CD4-positive, CD25-positive, alpha-beta regulatory T cell (primary cell): Measurements from ENCODE around the gene EPB41L2. TPM values are rescaled to one million over a fixed set of nuclear protein-coding genes. Genes with fewer than 3 reads are reported as not detected.

Experiments
- ATAC-seq, 2 donors: fragments of 150-1000 bp; cut with Tn5 transposase; one replicate each; pipeline ENCODE4 v1.10.0; 2021; ENCODE audit warnings: low read depth in 2 of 2, moderate number of reproducible peaks in 2 of 2, moderate library complexity in 1 of 2
- DNase-seq, 3 donors: peaks; one replicate each; pipeline versions ENCODE4 v3.0.0 to v3.0.0-alpha.2; 2012 to 2022; ENCODE audit warnings: mixed read lengths in 1 of 3
- H3K27ac ChIP-seq: one replicate; pipeline ENCODE4 v1.7.0; 2013; ENCODE audit warnings: mild to moderate bottlenecking, low read length; ENCODE audit not compliant: insufficient read depth, poor library complexity, severe bottlenecking
- H3K27me3 ChIP-seq: one replicate; pipeline ENCODE4 v1.7.0; 2013; ENCODE audit warnings: low read length; ENCODE audit not compliant: control insufficient read depth, insufficient read depth
- H3K36me3 ChIP-seq: one replicate; pipeline ENCODE4 v1.7.0; 2013; ENCODE audit warnings: mild to moderate bottlenecking, low read length, moderate library complexity; ENCODE audit not compliant: control insufficient read depth, insufficient read depth
- H3K4me1 ChIP-seq: 2 replicates; pipeline ENCODE4 v1.7.0; 2013; ENCODE audit warnings: mild to moderate bottlenecking, low read length; ENCODE audit not compliant: insufficient read depth, control insufficient read depth, poor library complexity, severe bottlenecking
- H3K4me3 ChIP-seq: one replicate; pipeline ENCODE4 v1.7.0; 2013; ENCODE audit warnings: low read depth, mild to moderate bottlenecking, low read length, moderate library complexity
- H3K9me3 ChIP-seq, 2 experiments: 1 replicate in 1 of 2; 2 replicates in 1 of 2; pipeline ENCODE4 v1.7.0; 2013; ENCODE audit warnings: low read length in 2 of 2, mild to moderate bottlenecking in 1 of 2, moderate library complexity in 1 of 2; ENCODE audit not compliant: control insufficient read depth in 2 of 2
- H3K27ac Mint-ChIP-seq, 3 donors: one replicate each; pipeline ENCODE4 v1.8.0; 2020 to 2022; ENCODE audit warnings: mild to moderate bottlenecking in 3 of 3, mixed read lengths in 3 of 3, moderate library complexity in 2 of 3
- H3K27me3 Mint-ChIP-seq: one replicate; pipeline ENCODE4 v1.8.0; 2022; ENCODE audit warnings: mild to moderate bottlenecking, mixed read lengths
- H3K36me3 Mint-ChIP-seq: one replicate; pipeline ENCODE4 v1.8.0; 2020; ENCODE audit warnings: mixed read lengths
- H3K4me1 Mint-ChIP-seq, 4 donors: one replicate each; pipeline ENCODE4 v1.8.0; 2020 to 2022; ENCODE audit warnings: mixed read lengths in 4 of 4, mild to moderate bottlenecking in 1 of 4
- H3K4me3 Mint-ChIP-seq, 4 donors: one replicate each; pipeline ENCODE4 v1.8.0; 2020 to 2022; ENCODE audit warnings: mild to moderate bottlenecking in 4 of 4, mixed read lengths in 4 of 4, moderate library complexity in 3 of 4
- H3K9me3 Mint-ChIP-seq, 7 donors: one replicate each; pipeline ENCODE4 v1.8.0; 2020 to 2022; ENCODE audit warnings: mixed read lengths in 7 of 7, mild to moderate bottlenecking in 3 of 7, moderate library complexity in 2 of 7
- polyA plus RNA-seq, 4 donors: library from polyadenylated mRNA; unstranded; fragments of 300-500 nt; fragmentation: Illumina TruSeq; gene quantifications; one replicate each; pipeline ENCODE4 v1.2.3, GENCODE V29; 2021
- total RNA-seq: library from RNA; stranded (reverse); gene quantifications from one replicate; pipeline ENCODE4 v1.2.3, GENCODE V29; 2022

Gene EPB41L2
- total and polyA plus RNA-seq, 5 donors from 2014 or later, result 3.3 to 13.6 (median 3.8) TPM

GRCh38 chr6:131002661-131002980 lies 60.4 kb downstream of the EPB41L2 start:
- Histone ChIP-seq H3K27ac (no peak overlapping the region), H3K36me3 (no peaks in the 10 kb centered on the region), H3K4me1 (no peaks in the 10 kb centered on the region), H3K9me3 (peaks cover 5 to 7% of the 10 kb centered on the region in 2 experiments), H3K27me3 (no peaks in the 10 kb centered on the region), H3K4me3 (no peak overlapping the region)
- no peak overlapping the region for H3K27ac Mint-ChIP-seq
- DNase-seq (no peak), ATAC-seq (no peak)
- H3K4me3 Mint-ChIP-seq, result no peak overlapping the region
- H3K27me3 Mint-ChIP-seq, result no peaks in the 10 kb centered on the region
- peaks cover 5% of the 10 kb centered on the region for H3K36me3 Mint-ChIP-seq
- H3K9me3 Mint-ChIP-seq, result peaks cover 2 to 11% (median 9%) of the 10 kb centered on the region in 7 donors
- H3K4me1 Mint-ChIP-seq, result peaks cover 0 to 6% (median 0%) of the 10 kb centered on the region in 4 donors

GRCh38 chr6:131001945-131002660 lies 60.9 kb downstream of the EPB41L2 start:
- ATAC-seq (no peak), DNase-seq (no peak)
- Mint-ChIP-seq H3K36me3 (no peaks in the 10 kb centered on the region), H3K27ac (no peak overlapping the region), H3K4me1 (peaks cover 0 to 8% (median 0%) of the 10 kb centered on the region in 4 donors), H3K9me3 (peaks cover under 1 to 6% (median 5%) of the 10 kb centered on the region in 7 donors), H3K4me3 (no peak overlapping the region), H3K27me3 (no peaks in the 10 kb centered on the region)
- no peaks in the 10 kb centered on the region for H3K36me3 ChIP-seq
- no peak overlapping the region for H3K4me3 ChIP-seq
- H3K9me3 ChIP-seq, result peaks cover 2% of the 10 kb centered on the region in 2 experiments
- no peak overlapping the region for H3K27ac ChIP-seq
- H3K4me1 ChIP-seq, result no peaks in the 10 kb centered on the region
- no peaks in the 10 kb centered on the region for H3K27me3 ChIP-seq

- Mint-ChIP-seq H3K27me3 (no peaks in the 10 kb centered on the region), H3K4me3 (no peak overlapping the region), H3K4me1 (peaks cover 0 to 8% (median 0%) of the 10 kb centered on the region in 4 donors), H3K36me3 (no peaks in the 10 kb centered on the region), H3K27ac (no peak overlapping the region), H3K9me3 (peaks cover 0 to 3% (median 0%) of the 10 kb centered on the region in 7 donors)
- Histone ChIP-seq H3K36me3 (no peaks in the 10 kb centered on the region), H3K4me1 (no peaks in the 10 kb centered on the region), H3K27me3 (no peaks in the 10 kb centered on the region), H3K4me3 (no peak overlapping the region), H3K9me3 (no peaks in the 10 kb centered on the region), H3K27ac (no peak overlapping the region)
- DNase-seq (no peak), ATAC-seq (no peak)
These were observed 61.8 kb downstream of the EPB41L2 start for GRCh38 chr6:131001111-131001736.

- H3K4me1 Mint-ChIP-seq, result peaks cover 0 to 8% (median 0%) of the 10 kb centered on the region in 4 donors
- H3K9me3 ChIP-seq, result no peaks in the 10 kb centered on the region
- ATAC-seq (no peak), DNase-seq (no peak)
- H3K36me3 ChIP-seq, result no peaks in the 10 kb centered on the region
- no peak overlapping the region for H3K27ac Mint-ChIP-seq
- H3K36me3 Mint-ChIP-seq, result no peaks in the 10 kb centered on the region
- no peaks in the 10 kb centered on the region for H3K27me3 Mint-ChIP-seq
- no peak overlapping the region for H3K27ac ChIP-seq
- H3K27me3 ChIP-seq, result no peaks in the 10 kb centered on the region
- H3K4me3 Mint-ChIP-seq, result no peak overlapping the region
- peaks cover 0 to 3% (median 0%) of the 10 kb centered on the region in 7 donors for H3K9me3 Mint-ChIP-seq
- no peak overlapping the region for H3K4me3 ChIP-seq
- H3K4me1 ChIP-seq, result no peaks in the 10 kb centered on the region
These were observed 62.5 kb downstream of the EPB41L2 start for GRCh38 chr6:131000544-131000943.

GRCh38 chr6:130997061-130997753 lies 65.8 kb downstream of the EPB41L2 start:
- Histone ChIP-seq H3K4me1 (no peaks in the 10 kb centered on the region), H3K27me3 (no peaks in the 10 kb centered on the region), H3K36me3 (no peaks in the 10 kb centered on the region), H3K9me3 (no peaks in the 10 kb centered on the region), H3K27ac (no peak overlapping the region), H3K4me3 (no peak overlapping the region)
- no peak overlapping the region for H3K27ac Mint-ChIP-seq
- no peaks in the 10 kb centered on the region for H3K27me3 Mint-ChIP-seq
- no peak overlapping the region for H3K4me3 Mint-ChIP-seq
- DNase-seq, result no peak
- H3K9me3 Mint-ChIP-seq, result peaks cover 0 to 2% (median 0%) of the 10 kb centered on the region in 7 donors
- no peak for ATAC-seq
- no peaks in the 10 kb centered on the region for H3K36me3 Mint-ChIP-seq
- peaks cover 0 to 5% (median 0%) of the 10 kb centered on the region in 4 donors for H3K4me1 Mint-ChIP-seq

GRCh38 chr6:130996635-130997034 lies 66.4 kb downstream of the EPB41L2 start:
- no peaks in the 10 kb centered on the region for H3K9me3 ChIP-seq
- no peaks in the 10 kb centered on the region for H3K36me3 ChIP-seq
- no peaks in the 10 kb centered on the region for H3K4me1 ChIP-seq
- DNase-seq (no peak), ATAC-seq (no peak)
- no peak overlapping the region for H3K27ac Mint-ChIP-seq
- H3K9me3 Mint-ChIP-seq, result peaks cover 0 to 1% (median 0%) of the 10 kb centered on the region in 7 donors
- H3K36me3 Mint-ChIP-seq, result no peaks in the 10 kb centered on the region
- H3K27me3 ChIP-seq, result no peaks in the 10 kb centered on the region
- H3K4me1 Mint-ChIP-seq, result peaks cover 0 to 5% (median 0%) of the 10 kb centered on the region in 4 donors
- H3K4me3 Mint-ChIP-seq, result no peak overlapping the region
- no peak overlapping the region for H3K4me3 ChIP-seq
- no peak overlapping the region for H3K27ac ChIP-seq
- H3K27me3 Mint-ChIP-seq, result no peaks in the 10 kb centered on the region

- Histone ChIP-seq H3K36me3 (no peaks in the 10 kb centered on the region), H3K27ac (no peak overlapping the region), H3K27me3 (no peaks in the 10 kb centered on the region), H3K9me3 (no peaks in the 10 kb centered on the region), H3K4me3 (no peak overlapping the region), H3K4me1 (no peaks in the 10 kb centered on the region)
- no peak for ATAC-seq
- Mint-ChIP-seq H3K4me3 (no peak overlapping the region), H3K9me3 (peaks cover 0 to 1% (median 0%) of the 10 kb centered on the region in 7 donors), H3K4me1 (peaks cover 0 to 2% (median 0%) of the 10 kb centered on the region in 4 donors), H3K36me3 (no peaks in the 10 kb centered on the region), H3K27me3 (no peaks in the 10 kb centered on the region), H3K27ac (no peak overlapping the region)
- DNase-seq, result no peak
These were observed 67.1 kb downstream of the EPB41L2 start for GRCh38 chr6:130995783-130996447.
